Activated CD8-positive, alpha-beta memory T cell treated with anti-CD3 and anti-CD28 coated beads for 4 hours (primary cell): ENCODE results near the gene NLK.
"Not testable (repeated sequence)": the region's sequence is repeated elsewhere in the genome, so short reads cannot be mapped to it uniquely, and the experiment has no call there.

Experiments
- DNase-seq, 2 donors: peaks; one replicate each; pipeline ENCODE4 v3.0.0-alpha.2; 2020; ENCODE audit warnings: low read depth in 2 of 2

The NLK gene

GRCh38 chr17:28194382-28194781 is 151.9 kb downstream of the NLK start:
- no peak for DNase-seq

- no peak for DNase-seq
Observed at GRCh38 chr17:28196636-28197035, 154.2 kb downstream of the NLK start.

GRCh38 chr17:28199115-28199514 is 156.6 kb downstream of the NLK start:
- DNase-seq = no peak

GRCh38 chr17:28199728-28200127 is 157.3 kb downstream of the NLK start:
- DNase-seq = no peak

GRCh38 chr17:28201315-28201714 is 158.8 kb downstream of the NLK start:
- no peak for DNase-seq

GRCh38 chr17:28204244-28204643 is 161.8 kb downstream of the NLK start:
- DNase-seq = no peak

- DNase-seq = no peak
Observed at GRCh38 chr17:28204751-28205150, 162.3 kb downstream of the NLK start.

- no peak for DNase-seq
Observed at GRCh38 chr17:28206292-28206691, 163.8 kb downstream of the NLK start.

- DNase-seq = no peak
Observed at GRCh38 chr17:28211811-28212210, 169.3 kb downstream of the NLK start.

- DNase-seq = not testable (repeated sequence)
Observed at GRCh38 chr17:28213578-28213977, 171.1 kb downstream of the NLK start.

GRCh38 chr17:28216052-28216451 is 173.6 kb downstream of the NLK start:
- DNase-seq = no peak

GRCh38 chr17:28216528-28216927 is 174.1 kb downstream of the NLK start:
- DNase-seq = no peak

- DNase-seq = no peak
Observed at GRCh38 chr17:28219771-28220170, 177.3 kb downstream of the NLK start.

- DNase-seq = no peak
Observed at GRCh38 chr17:28221751-28222414, 179.4 kb downstream of the NLK start.

GRCh38 chr17:28225271-28225670 is 182.8 kb downstream of the NLK start:
- no peak for DNase-seq

GRCh38 chr17:28225867-28226266 is 183.4 kb downstream of the NLK start:
- DNase-seq = no peak

- no peak for DNase-seq
Observed at GRCh38 chr17:28226563-28227315, 184.3 kb downstream of the NLK start.

GRCh38 chr17:28227316-28228108 is 185.0 kb downstream of the NLK start:
- no peak for DNase-seq

GRCh38 chr17:28228109-28228840 is 185.8 kb downstream of the NLK start:
- no peak for DNase-seq

GRCh38 chr17:28228986-28229729 is 186.7 kb downstream of the NLK start:
- no peak for DNase-seq

GRCh38 chr17:28230011-28230410 is 187.5 kb downstream of the NLK start:
- no peak for DNase-seq
